22Rv1 (cell line): ENCODE results near the gene TSLP.

Experiments
- H3K27ac ChIP-seq: fragments of 450-650 bp; 2 replicates; pipeline ENCODE4 v1.5.1; 2017
- ZFX ChIP-seq: fragments of 450-650 bp; IDR thresholded peaks from 2 replicates; pipeline ENCODE4 v1.6.1; 2017; ENCODE audit warnings: antibody characterized with exemption, borderline replicate concordance
- TF ChIP-seq, protein P1 (sequence below): fragments of 450-650 bp; IDR thresholded peaks from 2 replicates; pipeline ENCODE4 v1.5.1; 2017; ENCODE audit warnings: mild to moderate bottlenecking

TSLP gene

GRCh38 chr5:111095982-111096381, 24.5 kb downstream of the TSLP start:
- TF ChIP-seq, protein P1, sequence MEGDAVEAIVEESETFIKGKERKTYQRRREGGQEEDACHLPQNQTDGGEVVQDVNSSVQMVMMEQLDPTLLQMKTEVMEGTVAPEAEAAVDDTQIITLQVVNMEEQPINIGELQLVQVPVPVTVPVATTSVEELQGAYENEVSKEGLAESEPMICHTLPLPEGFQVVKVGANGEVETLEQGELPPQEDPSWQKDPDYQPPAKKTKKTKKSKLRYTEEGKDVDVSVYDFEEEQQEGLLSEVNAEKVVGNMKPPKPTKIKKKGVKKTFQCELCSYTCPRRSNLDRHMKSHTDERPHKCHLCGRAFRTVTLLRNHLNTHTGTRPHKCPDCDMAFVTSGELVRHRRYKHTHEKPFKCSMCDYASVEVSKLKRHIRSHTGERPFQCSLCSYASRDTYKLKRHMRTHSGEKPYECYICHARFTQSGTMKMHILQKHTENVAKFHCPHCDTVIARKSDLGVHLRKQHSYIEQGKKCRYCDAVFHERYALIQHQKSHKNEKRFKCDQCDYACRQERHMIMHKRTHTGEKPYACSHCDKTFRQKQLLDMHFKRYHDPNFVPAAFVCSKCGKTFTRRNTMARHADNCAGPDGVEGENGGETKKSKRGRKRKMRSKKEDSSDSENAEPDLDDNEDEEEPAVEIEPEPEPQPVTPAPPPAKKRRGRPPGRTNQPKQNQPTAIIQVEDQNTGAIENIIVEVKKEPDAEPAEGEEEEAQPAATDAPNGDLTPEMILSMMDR: no peak
- no peak for TF ChIP-seq ZFX
- H3K27ac ChIP-seq: no peak overlapping the region

- no peak for TF ChIP-seq ZFX
- TF ChIP-seq, protein P1: no peak
- no peak overlapping the region for H3K27ac ChIP-seq
Measured at GRCh38 chr5:111099058-111099778, 27.7 kb downstream of the TSLP start.

- H3K27ac ChIP-seq: no peak overlapping the region
- TF ChIP-seq ZFX: no peak
- TF ChIP-seq, protein P1: no peak
Measured at GRCh38 chr5:111106320-111106948, 34.9 kb downstream of the TSLP start.

DNA sequence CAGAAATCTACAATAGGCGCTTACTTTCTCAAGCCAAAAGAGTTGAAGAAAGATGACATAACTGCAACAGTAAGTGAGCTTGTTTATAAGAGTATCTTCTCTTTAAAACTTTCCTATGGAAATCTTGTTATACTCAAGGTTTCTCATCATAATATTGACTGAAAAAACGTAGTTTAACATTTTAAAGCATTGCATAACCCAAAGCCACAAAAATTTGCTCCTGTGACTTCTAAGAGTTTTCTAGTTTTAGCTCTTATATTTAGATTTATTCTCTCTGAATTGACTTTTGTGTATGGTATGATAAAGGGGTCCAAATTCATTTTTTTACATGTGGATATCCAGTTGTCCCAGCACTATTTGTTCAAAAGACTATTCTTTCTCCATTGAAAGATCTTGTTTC, 35.9 kb downstream of the TSLP start:
- no peak overlapping the region for H3K27ac ChIP-seq
- TF ChIP-seq, protein P1: no peak
- no peak for TF ChIP-seq ZFX

DNA sequence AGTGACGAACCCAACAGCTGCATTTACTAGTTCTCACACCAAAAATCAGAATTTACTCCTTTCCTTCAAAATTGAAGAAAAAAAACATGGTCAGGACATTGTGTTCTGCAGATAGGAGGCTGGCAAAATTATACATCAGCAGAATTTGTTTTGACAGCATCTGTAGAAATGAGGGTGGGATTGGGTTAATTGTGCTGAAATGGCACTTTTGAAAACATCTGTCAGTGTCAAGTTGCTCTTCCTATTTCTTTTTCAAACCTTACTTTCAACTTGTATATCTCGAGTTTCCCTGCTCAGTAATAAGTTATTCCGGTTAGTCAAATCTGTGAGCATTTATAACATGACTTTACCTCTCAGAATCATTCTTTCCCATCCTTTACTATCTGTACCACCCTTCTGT, 40.4 kb downstream of the TSLP start:
- no peak for TF ChIP-seq ZFX
- TF ChIP-seq, protein P1: no peak
- no peak overlapping the region for H3K27ac ChIP-seq

DNA sequence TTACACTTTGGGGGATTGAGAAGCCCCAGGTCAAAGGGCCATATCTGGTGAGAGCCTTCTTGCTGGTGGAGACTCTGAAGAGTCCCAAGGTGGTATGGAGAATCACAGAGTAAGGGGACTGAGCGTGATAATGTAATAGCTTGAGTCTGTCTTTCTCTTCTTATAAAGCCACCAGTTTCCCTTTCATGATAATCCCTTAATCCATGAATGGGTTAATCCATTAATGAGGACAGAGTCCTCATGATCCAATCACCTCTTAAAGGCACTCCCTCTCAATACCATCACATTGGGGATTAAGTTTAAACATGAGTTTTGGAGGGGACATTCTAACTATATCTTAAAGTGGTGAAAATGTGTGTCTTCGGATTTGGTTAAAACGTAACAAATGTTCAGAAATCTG, 42.2 kb downstream of the TSLP start:
- TF ChIP-seq, protein P1: no peak
- TF ChIP-seq ZFX: no peak
- no peak overlapping the region for H3K27ac ChIP-seq

DNA sequence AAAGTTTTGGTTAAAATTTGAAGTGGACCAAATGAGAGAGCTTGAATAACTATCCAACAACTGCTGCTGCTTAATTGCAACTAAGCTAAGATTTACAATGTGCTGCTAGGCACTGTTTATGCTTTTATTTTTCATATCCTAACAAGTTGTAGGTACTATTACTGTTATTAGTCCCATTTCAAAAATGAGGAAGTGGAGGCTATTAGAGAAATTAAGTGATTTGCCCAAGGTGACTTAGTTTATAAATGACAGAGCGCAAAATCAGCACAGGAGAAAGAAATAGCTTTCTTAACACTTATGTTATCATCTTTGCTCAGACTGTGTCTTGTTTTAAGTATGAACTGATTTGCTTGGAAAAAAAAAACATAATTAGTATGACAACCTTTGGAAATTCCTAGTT, 43.7 kb downstream of the TSLP start:
- TF ChIP-seq ZFX: no peak
- TF ChIP-seq, protein P1: no peak
- no peak overlapping the region for H3K27ac ChIP-seq
